ENCODE results near the gene FYTTD1.

DNA sequence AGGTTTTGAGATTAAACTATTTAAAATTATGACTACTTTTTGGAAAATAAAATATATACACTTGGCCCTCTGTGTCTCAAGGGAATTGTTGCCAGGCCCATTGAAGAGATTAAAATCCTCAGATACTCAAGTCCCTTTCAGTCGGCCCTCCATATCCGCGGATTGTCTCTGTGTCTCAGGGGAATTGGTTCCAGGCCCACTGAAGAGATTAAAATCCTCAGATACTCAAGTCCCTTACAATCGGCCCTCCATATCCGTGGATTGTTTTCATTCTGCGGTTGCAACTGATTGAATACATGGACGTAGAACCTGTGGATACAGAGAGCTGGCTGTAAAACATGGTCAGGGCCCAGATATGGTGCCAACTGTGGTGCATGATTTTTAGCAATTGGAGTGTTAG is 25.6 kb downstream of the FYTTD1 start:
- TF ChIP-seq POLR2A (IDR thresholded peaks at IDR 0.05; ENCODE audit: low read depth, low read length) = no peak
- TF ChIP-seq, protein P1, sequence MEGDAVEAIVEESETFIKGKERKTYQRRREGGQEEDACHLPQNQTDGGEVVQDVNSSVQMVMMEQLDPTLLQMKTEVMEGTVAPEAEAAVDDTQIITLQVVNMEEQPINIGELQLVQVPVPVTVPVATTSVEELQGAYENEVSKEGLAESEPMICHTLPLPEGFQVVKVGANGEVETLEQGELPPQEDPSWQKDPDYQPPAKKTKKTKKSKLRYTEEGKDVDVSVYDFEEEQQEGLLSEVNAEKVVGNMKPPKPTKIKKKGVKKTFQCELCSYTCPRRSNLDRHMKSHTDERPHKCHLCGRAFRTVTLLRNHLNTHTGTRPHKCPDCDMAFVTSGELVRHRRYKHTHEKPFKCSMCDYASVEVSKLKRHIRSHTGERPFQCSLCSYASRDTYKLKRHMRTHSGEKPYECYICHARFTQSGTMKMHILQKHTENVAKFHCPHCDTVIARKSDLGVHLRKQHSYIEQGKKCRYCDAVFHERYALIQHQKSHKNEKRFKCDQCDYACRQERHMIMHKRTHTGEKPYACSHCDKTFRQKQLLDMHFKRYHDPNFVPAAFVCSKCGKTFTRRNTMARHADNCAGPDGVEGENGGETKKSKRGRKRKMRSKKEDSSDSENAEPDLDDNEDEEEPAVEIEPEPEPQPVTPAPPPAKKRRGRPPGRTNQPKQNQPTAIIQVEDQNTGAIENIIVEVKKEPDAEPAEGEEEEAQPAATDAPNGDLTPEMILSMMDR (conservative IDR thresholded peaks at IDR 0.05; ENCODE audit: low read depth, low read length) = no peak
- no peak for TF ChIP-seq FOS (IDR thresholded peaks at IDR 0.05; ENCODE audit: low read depth, low read length)
- no peak for TF ChIP-seq RAD21 (IDR thresholded peaks at IDR 0.05; ENCODE audit: low read length)
- no peak for TF ChIP-seq RCOR1 (IDR thresholded peaks at IDR 0.05; ENCODE audit: insufficient replicate concordance, low read length)
- TF ChIP-seq RFX5 (IDR thresholded peaks at IDR 0.05; ENCODE audit: low read depth, low read length) = no peak
